GM13977 (cell line): Measurements from ENCODE around the gene CREB3L4.
A peak's percentile ranks its signal among the peaks of the same experiment; 100 is the strongest.

Experiments used
- DNase-seq: peaks from one replicate; pipeline ENCODE4 v3.0.0; 2012; ENCODE audit warnings: low spot score
- in situ Hi-C: fragments of 300-500 bp; cut with MboI; formaldehyde crosslinking; loops from one replicate; pipeline ENCODE4 v1.12.0; 2022; ENCODE audit warnings: low sequenced_read_pairs, low pct_unique_long_range_greater_than_20kb, mixed read lengths, inconsistent platforms; ENCODE audit not compliant: unreplicated experiment
- TF ChIP-seq, protein P1 (sequence below): IDR thresholded peaks from 2 replicates; pipeline ENCODE4 v1.5.1; 2012; ENCODE audit warnings: mild to moderate bottlenecking, control low read depth; ENCODE audit not compliant: insufficient read depth; ENCODE audit errors: extremely low read depth, missing control alignments

The CREB3L4 gene

DNA sequence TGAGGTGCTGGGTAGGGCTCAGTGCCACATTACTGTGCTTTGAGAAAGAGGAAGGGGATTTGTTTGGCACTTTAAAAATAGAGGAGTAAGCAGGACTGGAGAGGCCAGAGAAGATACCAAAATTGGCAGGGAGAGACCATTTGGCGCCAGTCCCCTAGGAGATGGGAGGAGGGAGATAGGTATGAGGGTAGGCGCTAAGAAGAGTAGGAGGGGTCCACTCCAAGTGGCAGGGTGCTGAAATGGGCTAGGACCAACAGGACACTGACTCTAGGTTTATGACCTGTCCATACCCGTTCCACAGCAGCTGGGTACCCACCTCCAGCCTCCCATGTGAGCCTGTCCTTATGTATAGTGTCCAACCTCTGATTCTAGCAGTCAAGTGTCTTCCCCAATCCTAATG lies 8.2 kb upstream of the CREB3L4 start:
- TF ChIP-seq, protein P1, sequence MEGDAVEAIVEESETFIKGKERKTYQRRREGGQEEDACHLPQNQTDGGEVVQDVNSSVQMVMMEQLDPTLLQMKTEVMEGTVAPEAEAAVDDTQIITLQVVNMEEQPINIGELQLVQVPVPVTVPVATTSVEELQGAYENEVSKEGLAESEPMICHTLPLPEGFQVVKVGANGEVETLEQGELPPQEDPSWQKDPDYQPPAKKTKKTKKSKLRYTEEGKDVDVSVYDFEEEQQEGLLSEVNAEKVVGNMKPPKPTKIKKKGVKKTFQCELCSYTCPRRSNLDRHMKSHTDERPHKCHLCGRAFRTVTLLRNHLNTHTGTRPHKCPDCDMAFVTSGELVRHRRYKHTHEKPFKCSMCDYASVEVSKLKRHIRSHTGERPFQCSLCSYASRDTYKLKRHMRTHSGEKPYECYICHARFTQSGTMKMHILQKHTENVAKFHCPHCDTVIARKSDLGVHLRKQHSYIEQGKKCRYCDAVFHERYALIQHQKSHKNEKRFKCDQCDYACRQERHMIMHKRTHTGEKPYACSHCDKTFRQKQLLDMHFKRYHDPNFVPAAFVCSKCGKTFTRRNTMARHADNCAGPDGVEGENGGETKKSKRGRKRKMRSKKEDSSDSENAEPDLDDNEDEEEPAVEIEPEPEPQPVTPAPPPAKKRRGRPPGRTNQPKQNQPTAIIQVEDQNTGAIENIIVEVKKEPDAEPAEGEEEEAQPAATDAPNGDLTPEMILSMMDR, result no peak
- in situ Hi-C loops, result no loop called here
- no peak for DNase-seq

- DNase-seq, result no peak
- TF ChIP-seq, protein P1, result no peak
- in situ Hi-C loops, result no loop called here
Measured at GRCh38 chr1:153960206-153960605, 7.5 kb upstream of the CREB3L4 start.

- no peak for DNase-seq
- TF ChIP-seq, protein P1, result no peak
- in situ Hi-C loops, result no loop called here
Measured at GRCh38 chr1:153961421-153961820, 6.3 kb upstream of the CREB3L4 start.

- in situ Hi-C loops, result no loop called here
- TF ChIP-seq, protein P1, result peak; percentile 18
- DNase-seq, result no peak
Measured at GRCh38 chr1:153962088-153963029, 5.3 kb upstream of the CREB3L4 start.

DNA sequence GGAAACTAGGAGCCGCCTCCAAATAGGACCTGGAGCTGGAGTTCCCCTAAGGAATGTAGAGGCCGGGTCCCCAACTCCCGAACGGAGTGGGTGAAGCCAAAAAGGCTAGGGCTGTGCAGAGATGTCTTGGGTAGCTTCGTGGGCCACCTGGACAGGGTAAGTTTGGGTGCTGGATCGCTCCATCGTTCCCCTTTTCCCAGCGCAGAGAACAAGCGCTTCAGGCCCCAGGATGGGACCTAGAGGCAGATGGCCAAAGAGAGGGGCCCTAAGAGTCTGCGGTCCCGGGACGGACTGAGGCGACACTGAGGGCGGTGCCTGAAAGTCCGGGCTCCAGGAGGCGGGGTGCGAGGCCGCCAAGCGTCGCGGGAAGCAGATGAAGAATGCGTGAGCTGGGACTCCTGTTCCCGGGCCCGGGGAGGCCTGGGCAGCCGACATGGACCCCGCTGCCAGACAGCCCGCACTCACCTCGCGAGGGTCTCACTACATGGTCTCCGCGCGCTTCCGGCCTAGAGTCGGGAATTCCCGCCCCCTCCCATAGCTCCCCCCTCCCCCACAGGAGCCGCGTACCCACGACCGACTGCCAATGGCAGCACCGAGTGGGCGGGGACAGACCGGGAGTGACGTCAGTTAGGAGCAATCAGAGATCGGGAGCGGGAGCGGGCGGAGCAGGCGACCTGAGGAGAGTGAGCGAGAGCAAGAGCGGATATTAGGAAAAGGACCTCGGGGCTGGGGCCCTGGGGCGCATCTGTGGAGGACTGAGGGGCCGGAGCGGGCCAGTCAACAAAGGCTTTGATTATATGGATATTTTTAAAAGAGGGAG lies 4.5 kb upstream of the CREB3L4 start, which contains the start of gene SLC39A1:
SLC39A1 (minus strand) TSS at position 508 of the 820 bp plus-strand sequence. CDS start 822 bp downstream, outside the sequence.
- in situ Hi-C loops, result no loop called here
- DNase-seq, result peak; percentile 90
- TF ChIP-seq, protein P1, result no peak

GRCh38 chr1:153963850-153964331 lies 3.8 kb upstream of the CREB3L4 start:
- TF ChIP-seq, protein P1, result no peak
- DNase-seq, result no peak
- in situ Hi-C loops, result no loop called here
